ENCODE results near the gene BNIPL. TPM values are rescaled to one million over a fixed set of nuclear protein-coding genes. Genes with fewer than 3 reads are reported as not detected.

BNIPL gene
- total and polyA plus RNA-seq, 8 donors, result 0.25 to 35.1 (median 1.3) TPM; not detected in 5

GRCh38 chr1:151060657-151061421 lies 24.5 kb downstream of the BNIPL start:
- intact Hi-C loops (cut with DNase I; ENCODE audit: low total_unique reads), result no loop called here
- H3K4me1 ChIP-seq, result peaks cover 27 to 50% (median 40%) of the 10 kb centered on the region in 4 donors
- TF ChIP-seq EP300 (IDR thresholded peaks at IDR 0.05), result no peak
- 54 to 62% (median 57%) methylated on average over 4 of the region's 4 CpGs for WGBS, 5 donors
- peak overlapping the region in 4 of 5 donors; percentile 97 to 99 (median 98) for H3K27ac ChIP-seq
- peaks cover 0 to 10% (median 5%) of the 10 kb centered on the region in 4 donors for H3K36me3 ChIP-seq
- no peaks in the 10 kb centered on the region for H3K9me3 ChIP-seq
- peak overlapping the region; percentile 77 to 98 (median 83) for H3K4me3 ChIP-seq
- H3K27me3 ChIP-seq, result no peaks in the 10 kb centered on the region
- DNase-seq, result no peak

GRCh38 chr1:151061704-151062103 lies 25.3 kb downstream of the BNIPL start:
- Histone ChIP-seq H3K27me3 (no peaks in the 10 kb centered on the region), H3K36me3 (peaks cover 0 to 1% (median under 1%) of the 10 kb centered on the region in 4 donors), H3K9me3 (no peaks in the 10 kb centered on the region), H3K27ac (peak overlapping the region in 1 of 5 donors; percentile 34), H3K4me3 (no peak overlapping the region), H3K4me1 (peaks cover 18 to 41% (median 32%) of the 10 kb centered on the region in 4 donors)
- TF ChIP-seq POLR2A (IDR thresholded peaks at IDR 0.05) (no peak), POLR2AphosphoS5 (IDR thresholded peaks at IDR 0.05) (no peak), EP300 (IDR thresholded peaks at IDR 0.05) (no peak), CTCF (IDR thresholded peaks at IDR 0.05) (no peak)
- intact Hi-C loops (cut with DNase I; ENCODE audit: low total_unique reads), result no loop called here
- no peak for DNase-seq
- 75 to 85% (median 82%) methylated on average over 2 of the region's 2 CpGs for WGBS, 5 donors

GRCh38 chr1:151062741-151063371 lies 26.5 kb downstream of the BNIPL start:
- Histone ChIP-seq H3K36me3 (no peaks in the 10 kb centered on the region), H3K4me1 (peaks cover 6 to 30% (median 20%) of the 10 kb centered on the region in 4 donors), H3K27ac (peak overlapping the region in 1 of 5 donors; percentile 34), H3K27me3 (no peaks in the 10 kb centered on the region), H3K9me3 (no peaks in the 10 kb centered on the region), H3K4me3 (no peak overlapping the region)
- DNase-seq, result no peak
- WGBS, 5 donors, result 68 to 81% (median 74%) methylated on average over 3 of the region's 3 CpGs
- intact Hi-C loops (cut with DNase I; ENCODE audit: low total_unique reads), result no loop called here
- TF ChIP-seq CTCF (IDR thresholded peaks at IDR 0.05), result no peak
- no peak for TF ChIP-seq EP300 (IDR thresholded peaks at IDR 0.05)
- no peak for TF ChIP-seq POLR2A (IDR thresholded peaks at IDR 0.05)
- TF ChIP-seq POLR2AphosphoS5 (IDR thresholded peaks at IDR 0.05), result no peak

- H3K4me3 ChIP-seq, result no peak overlapping the region
- no peak for TF ChIP-seq EP300 (IDR thresholded peaks at IDR 0.05)
- no peak for TF ChIP-seq POLR2A (IDR thresholded peaks at IDR 0.05)
- no peak for TF ChIP-seq CTCF (IDR thresholded peaks at IDR 0.05)
- no peak for TF ChIP-seq POLR2AphosphoS5 (IDR thresholded peaks at IDR 0.05)
- no peaks in the 10 kb centered on the region for H3K36me3 ChIP-seq
- DNase-seq, result no peak
- H3K9me3 ChIP-seq, result no peaks in the 10 kb centered on the region
- peaks cover 5 to 25% (median 15%) of the 10 kb centered on the region in 4 donors for H3K4me1 ChIP-seq
- peak overlapping the region in 1 of 5 donors; percentile 3 for H3K27ac ChIP-seq
- no peaks in the 10 kb centered on the region for H3K27me3 ChIP-seq
- intact Hi-C loops (cut with DNase I; ENCODE audit: low total_unique reads), result no loop called here
Observed at GRCh38 chr1:151065089-151065645, 28.8 kb downstream of the BNIPL start.

Data from stomach (tissue), 9 donors.